ENCODE data around the gene ARAF.

Gene ARAF

GRCh38 chrX:47572773-47573340 lies 11.9 kb downstream of the ARAF start:
- ChIA-PET POLR2A (interaction anchor here (1.5 kb wide), 1 partner anchor 17 kb away, joined by 4 read pairs; no protein-coding TSS in a partner anchor), CTCF (interaction anchor here (0.6 kb wide), 1 partner anchor 44 kb away, joined by 3 read pairs; no protein-coding TSS in a partner anchor)
- H3K9me3 ChIP-seq (ENCODE audit: control insufficient read depth, insufficient read depth, low read depth, low read length), result no peaks in the 10 kb centered on the region
- H3K4me3 ChIP-seq (ENCODE audit: low read depth, low read length), result no peak overlapping the region
- H3K36me3 ChIP-seq (ENCODE audit: control insufficient read depth in 2 of 2, insufficient read depth in 1 of 2, low read length in 2 of 2), result peaks cover 0 to 38% of the 10 kb centered on the region in 2 experiments; a peak in 1 of 3 replicates
- no peaks in the 10 kb centered on the region for H3K4me1 ChIP-seq (ENCODE audit: control insufficient read depth, insufficient read depth, low read length)
- TF ChIP-seq ZNF621 (tag by site-specific recombination; IDR thresholded peaks at IDR 0.05), result no peak
- TF ChIP-seq TRIM28 (IDR thresholded peaks at IDR 0.05; ENCODE audit: borderline replicate concordance, low read length), result no peak
- TF ChIP-seq ZBTB11 (tag by site-specific recombination; conservative IDR thresholded peaks at IDR 0.05; ENCODE audit: low read depth), result no peak
- TF ChIP-seq ZNF341 (tag by site-specific recombination; IDR thresholded peaks at IDR 0.05; ENCODE audit: low read depth), result peak; percentile 41
- no peak for TF ChIP-seq ZNF660 (tag by site-specific recombination; IDR thresholded peaks at IDR 0.05)
- TF ChIP-seq KLF1 (tag by site-specific recombination; IDR thresholded peaks at IDR 0.05), result 0 out of 2 replicates have a peak, but pooled peaks have one; percentile 5
- TF ChIP-seq KLF7 (tag by site-specific recombination; IDR thresholded peaks at IDR 0.05; ENCODE audit: borderline replicate concordance), result no peak
- no peak for TF ChIP-seq ZNF629 (tag by site-specific recombination; IDR thresholded peaks at IDR 0.05)
- TF ChIP-seq GLIS2 (tag by site-specific recombination; IDR thresholded peaks at IDR 0.05), result no peak
- TF ChIP-seq ZNF354C (tag by site-specific recombination; IDR thresholded peaks at IDR 0.05; ENCODE audit: borderline replicate concordance, low read depth), result no peak
- no peak for TF ChIP-seq ZNF211 (tag by site-specific recombination; IDR thresholded peaks at IDR 0.05; ENCODE audit: low read depth)
- no peak for TF ChIP-seq ZNF792 (tag by site-specific recombination; IDR thresholded peaks at IDR 0.05)
- H3K27ac ChIP-seq (ENCODE audit: extremely low read depth, low read depth, low read length), result no peak overlapping the region

GRCh38 chrX:47573341-47574075 lies 12.5 kb downstream of the ARAF start:
- no peaks in the 10 kb centered on the region for H3K9me3 ChIP-seq (ENCODE audit: control insufficient read depth, insufficient read depth, low read depth, low read length)
- POLR2A ChIA-PET, result interaction anchor here (1.5 kb wide), 1 partner anchor 18 kb away, joined by 4 read pairs; no protein-coding TSS in a partner anchor
- peaks cover 0 to 31% of the 10 kb centered on the region in 2 experiments; a peak in 1 of 3 replicates for H3K36me3 ChIP-seq (ENCODE audit: control insufficient read depth in 2 of 2, insufficient read depth in 1 of 2, low read length in 2 of 2)
- no peak overlapping the region for H3K4me3 ChIP-seq (ENCODE audit: low read depth, low read length)
- no peaks in the 10 kb centered on the region for H3K4me1 ChIP-seq (ENCODE audit: control insufficient read depth, insufficient read depth, low read length)
- CTCF ChIA-PET, result interaction anchor here (0.6 kb wide), 1 partner anchor 45 kb away, joined by 3 read pairs; no protein-coding TSS in a partner anchor
- H3K27ac ChIP-seq (ENCODE audit: extremely low read depth, low read depth, low read length), result no peak overlapping the region
- TF ChIP-seq ZNF664 (tag by site-specific recombination; IDR thresholded peaks at IDR 0.05) (no peak), RBAK (tag by site-specific recombination; IDR thresholded peaks at IDR 0.05) (no peak), ZNF558 (tag by site-specific recombination; IDR thresholded peaks at IDR 0.05) (no peak), PRDM2 (tag by site-specific recombination; IDR thresholded peaks at IDR 0.05; ENCODE audit: borderline replicate concordance) (no peak), ZNF138 (tag by site-specific recombination; IDR thresholded peaks at IDR 0.05; ENCODE audit: borderline replicate concordance) (no peak), ZNF112 (tag by site-specific recombination; IDR thresholded peaks at IDR 0.05) (no peak), ZNF555 (tag by site-specific recombination; conservative IDR thresholded peaks at IDR 0.05) (no peak), ZNF600 (tag by site-specific recombination; IDR thresholded peaks at IDR 0.05) (peak; percentile 70), HIC1 (tag by site-specific recombination; IDR thresholded peaks at IDR 0.05) (no peak)
